K562 (cell line): Measurements from ENCODE around the gene LMOD1. TPM values are rescaled to one million over a fixed set of nuclear protein-coding genes. Genes with fewer than 3 reads are reported as not detected.

Experiments
- ARID3B ChIP-seq: fragments of 250-450 bp; sonication (Bioruptor Pico); IDR thresholded peaks from 2 replicates; pipeline ENCODE4 v1.4.0; 2020; ENCODE audit warnings: borderline replicate concordance
- BRF2 ChIP-seq: IDR thresholded peaks from 3 replicates; pipeline ENCODE4 v1.6.1; 2011; ENCODE audit warnings: borderline replicate concordance, mild to moderate bottlenecking; ENCODE audit not compliant: insufficient read length, insufficient read depth
- CBFB ChIP-seq: sonication (generic); formaldehyde crosslinking; IDR thresholded peaks from 2 replicates; pipeline ENCODE4 v1.4.0; 2020; ENCODE audit warnings: mild to moderate bottlenecking, missing genetic modification reagents
- CXXC5 ChIP-seq: fragments of 250-450 bp; sonication (Bioruptor Pico); IDR thresholded peaks from 2 replicates; pipeline ENCODE4 v1.8.0; 2022; ENCODE audit warnings: inconsistent platforms, mild to moderate bottlenecking, moderate library complexity
- HMBOX1 ChIP-seq: sonication (generic); IDR thresholded peaks from 2 replicates; pipeline ENCODE4 v1.6.1; 2016
- HMG20A ChIP-seq: fragments of 450-650 bp; formaldehyde crosslinking; conservative IDR thresholded peaks from 2 replicates; pipeline ENCODE4 v1.4.0; 2020; ENCODE audit warnings: mild to moderate bottlenecking, mixed read lengths
- HMGXB4 ChIP-seq: sonication (generic); formaldehyde crosslinking; IDR thresholded peaks from 2 replicates; pipeline ENCODE4 v1.8.1; 2023; ENCODE audit warnings: mild to moderate bottlenecking, missing genetic modification reagents
- MED1 ChIP-seq: sonication (generic); formaldehyde crosslinking; IDR thresholded peaks from 2 replicates; pipeline ENCODE4 v1.8.1; 2023; ENCODE audit warnings: missing genetic modification reagents, borderline replicate concordance
- NCOA2 ChIP-seq, 2 experiments: fragments of 450-650 bp; IDR thresholded peaks; 2 replicates each; pipeline ENCODE4 v1.6.1; 2018; ENCODE audit warnings: mild to moderate bottlenecking in 2 of 2, moderate library complexity in 1 of 2; ENCODE audit not compliant: partially characterized antibody in 2 of 2
- PHF8 ChIP-seq: fragments of 200-600 bp; sonication (generic); IDR thresholded peaks from 2 replicates; pipeline ENCODE4 v1.6.1; 2012; ENCODE audit warnings: mixed run types, mild to moderate bottlenecking, inconsistent platforms, low read length, moderate library complexity, borderline replicate concordance
- PHTF2 ChIP-seq: fragments of 250-450 bp; sonication (Bioruptor Pico); IDR thresholded peaks from 2 replicates; pipeline ENCODE4 v1.5.0; 2021; ENCODE audit warnings: mild to moderate bottlenecking
- SMC3 ChIP-seq: conservative IDR thresholded peaks from 2 replicates; pipeline ENCODE4 v1.6.1; 2011; ENCODE audit warnings: low read depth, low read length, improper control_type of control experiment; ENCODE audit not compliant: insufficient read depth
- STAT5B ChIP-seq: fragments of 250-450 bp; sonication (Bioruptor Pico); IDR thresholded peaks from 2 replicates; pipeline ENCODE4 v1.8.0; 2021; ENCODE audit warnings: mild to moderate bottlenecking, inconsistent platforms
- TAF7 ChIP-seq: fragments of 450-650 bp; IDR thresholded peaks from 2 replicates; pipeline ENCODE4 v1.6.1; 2016; ENCODE audit warnings: missing genetic modification characterization, missing compliant biosample characterization
- TEAD1 ChIP-seq, 2 experiments: fragments of 450-650 bp in 1 of 2; sonication (generic) in 1 of 2; formaldehyde crosslinking; IDR thresholded peaks; 2 replicates each; pipeline versions ENCODE4 v1.4.0 to v1.8.0; 2020 to 2022; ENCODE audit warnings: mild to moderate bottlenecking in 2 of 2, missing genetic modification reagents in 1 of 2
- YY1 ChIP-seq, 3 experiments: IDR thresholded peaks; 2 replicates each; pipeline ENCODE4 v1.6.1; 2011; ENCODE audit warnings: low read length in 2 of 3, mild to moderate bottlenecking in 2 of 3, moderate library complexity in 2 of 3, borderline replicate concordance in 1 of 3, control low read depth in 1 of 3, low read depth in 1 of 3; ENCODE audit not compliant: insufficient read depth in 3 of 3, insufficient replicate concordance in 2 of 3, control insufficient read depth in 1 of 3, insufficient read length in 1 of 3; ENCODE audit errors: extremely low read depth in 1 of 3
- ZEB2 ChIP-seq: fragments of 450-650 bp; IDR thresholded peaks from 2 replicates; pipeline ENCODE4 v1.6.1; 2016
- ZFP36 ChIP-seq: fragments of 150-350 bp; IDR thresholded peaks from 2 replicates; pipeline ENCODE4 v1.6.1; 2018; ENCODE audit warnings: low read length, low read depth; ENCODE audit not compliant: partially characterized antibody
- ZNF24 ChIP-seq: fragments of 450-650 bp; IDR thresholded peaks from 2 replicates; pipeline ENCODE4 v1.6.1; 2016
- ZNF384 ChIP-seq: IDR thresholded peaks from 2 replicates; pipeline ENCODE4 v1.6.1; 2012; ENCODE audit warnings: low read depth, low read length, improper control_type of control experiment
- ZNF408 ChIP-seq: fragments of 250-450 bp; sonication (Bioruptor Pico); IDR thresholded peaks from 2 replicates; pipeline ENCODE4 v1.4.0; 2020; ENCODE audit warnings: low read depth, mild to moderate bottlenecking, moderate library complexity
- ZNF444 ChIP-seq: fragments of 250-450 bp; sonication (Bioruptor Pico); IDR thresholded peaks from 2 replicates; pipeline ENCODE4 v1.4.0; 2020; ENCODE audit warnings: mild to moderate bottlenecking, moderate library complexity
- ZNF717 ChIP-seq: fragments of 250-450 bp; sonication (Bioruptor Pico); IDR thresholded peaks from 2 replicates; pipeline ENCODE4 v1.5.0; 2021
- polyA plus RNA-seq, 8 experiments: library from polyadenylated mRNA; depleted of rRNA in 4 of 8; stranded (reverse) in 5 of 8; unstranded in 3 of 8; fragments of >200 nt; fragmentation: Nextera tagmentation in 2 of 8; fragmentation: Illumina TruSeq in 1 of 8; extraction: Ambion mirVana in 2 of 8; extraction: Trizol in 1 of 8; gene quantifications; 2 replicates each; pipeline versions ENCODE4 v1.2.1 to v1.2.3, GENCODE V29; 2011 to 2014; ENCODE audit warnings: inconsistent platforms in 1 of 8, missing spikeins in 1 of 8
- total RNA-seq, 7 experiments: library from RNA; depleted of rRNA in 6 of 7; stranded (reverse); fragments of >200 nt in 6 of 7; fragmentation: Illumina TruSeq in 2 of 7; extraction: Trizol in 2 of 7; gene quantifications; 2 replicates each; pipeline versions ENCODE4 v1.2.1 to v1.2.3, GENCODE V29; 2011 to 2021; ENCODE audit warnings: low replicate concordance in 1 of 7

The LMOD1 gene
- total and polyA plus RNA-seq, 9 of the 15 experiments (the other 6 are each of a cell fraction or from before 2014, with no cell fraction given) = 0.03 to 0.54 (median 0.38) TPM; not detected in 1

GRCh38 chr1:201955009-201955728 lies 8.8 kb upstream of the LMOD1 start, which contains the start of gene TIMM17A (continued):
- TF ChIP-seq PHF8 (peak; percentile 99), STAT5B (CRISPR knock-in tag) (no peak), SMC3 (no peak), NCOA2 (IDR thresholded peaks at IDR 0.05; ENCODE audit: partially characterized antibody in 2 of 2) (no peak), TEAD1 (CRISPR knock-in tag; IDR thresholded peaks at IDR 0.05) (0 out of 4 replicates have a peak, but pooled peaks of 1 of the 2 experiments have one; percentile 84), CBFB (peak; percentile 96), BRF2 (no peak), HMG20A (CRISPR knock-in tag) (no peak), MED1 (CRISPR knock-in tag) (no peak), ZNF24 (no peak; the same call in 1 of the 2 replicates), ARID3B (CRISPR knock-in tag) (no peak), ZFP36 (no peak), ZNF717 (no peak), ZNF408 (CRISPR knock-in tag) (no peak), ZNF444 (CRISPR knock-in tag) (no peak), PHTF2 (no peak), HMBOX1 (0 out of 2 replicates have a peak, but pooled peaks have one; percentile 28), CXXC5 (CRISPR knock-in tag) (peak; percentile 88), ZEB2 (peak; percentile 70; the same call in 1 of the 2 replicates), HMGXB4 (CRISPR knock-in tag) (peak; percentile 24; the same call in 1 of the 2 replicates), ZNF384 (no peak), YY1 (IDR thresholded peaks at IDR 0.05; ENCODE audit: borderline replicate concordance in 1 of 3, control insufficient read depth in 1 of 3, extremely low read depth in 1 of 3, insufficient read depth in 3 of 3, insufficient read length in 1 of 3, insufficient replicate concordance in 2 of 3, low read depth in 1 of 3, low read length in 2 of 3) (peak; percentile 83 to 98 (median 96)), TAF7 (tag) (peak; percentile 96)
